HG03175 (cell line): Measurements from ENCODE around the gene KCND3.

ENCODE experiments used
- ATAC-seq: cut with Tn5 transposase; IDR thresholded peaks from one replicate; pipeline ENCODE4 v1.9.1; 2021; ENCODE audit warnings: mild to moderate bottlenecking, moderate library complexity; ENCODE audit not compliant: unreplicated experiment

KCND3 gene

DNA sequence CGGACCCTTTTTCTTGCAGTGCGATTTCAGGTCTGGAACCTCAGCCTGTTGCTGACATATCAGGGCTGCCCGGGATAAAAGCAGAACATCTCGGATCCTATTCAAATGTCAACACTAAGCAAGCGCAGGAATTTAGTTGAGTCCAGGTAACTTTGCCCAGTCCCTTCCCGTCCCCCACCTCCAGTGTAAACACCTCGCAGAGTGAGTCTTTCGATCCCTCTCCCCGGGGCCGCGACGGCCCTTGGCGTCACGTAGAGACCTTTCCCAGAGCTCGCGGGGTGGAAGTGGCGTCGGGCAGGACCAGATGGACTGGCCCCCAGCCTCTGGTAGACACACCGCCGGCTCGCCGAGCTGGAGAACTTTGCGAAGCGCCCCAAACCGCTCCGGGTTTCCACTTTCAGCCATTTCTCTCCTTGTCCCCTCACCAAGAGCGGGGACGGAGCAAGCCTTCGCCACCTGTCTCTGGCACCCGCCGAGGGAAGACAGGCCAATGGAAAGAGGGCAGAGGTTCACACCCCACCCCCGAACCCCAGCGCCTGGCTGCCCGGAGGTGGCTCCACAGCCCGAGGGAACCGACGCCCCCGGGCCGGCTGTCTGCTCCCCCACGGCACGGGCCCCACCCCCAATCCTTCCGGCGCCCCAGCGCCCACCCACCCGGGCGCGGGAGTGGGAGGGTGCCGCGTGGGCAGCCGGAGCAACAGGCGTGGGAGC lies 570 bp downstream of the KCND3 start:
- ATAC-seq = no peak

DNA sequence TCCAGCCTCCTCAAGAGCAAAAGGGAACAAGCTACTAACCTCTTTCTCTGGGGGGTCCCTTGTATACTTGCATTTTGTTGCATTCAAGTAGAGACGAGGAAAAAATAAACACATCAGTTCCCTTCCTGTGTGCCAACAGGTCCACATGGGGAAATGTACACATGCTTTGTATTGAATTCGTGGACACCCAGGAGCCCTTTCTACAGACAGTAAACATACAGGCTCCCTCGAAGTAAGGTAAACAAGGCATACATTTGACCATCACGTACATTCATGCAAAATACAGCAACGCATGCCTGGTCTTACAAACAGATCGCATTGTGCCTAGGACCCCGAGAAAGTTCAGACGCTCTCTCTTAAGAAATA lies 1.1 kb downstream of the KCND3 start:
- ATAC-seq = no peak

DNA sequence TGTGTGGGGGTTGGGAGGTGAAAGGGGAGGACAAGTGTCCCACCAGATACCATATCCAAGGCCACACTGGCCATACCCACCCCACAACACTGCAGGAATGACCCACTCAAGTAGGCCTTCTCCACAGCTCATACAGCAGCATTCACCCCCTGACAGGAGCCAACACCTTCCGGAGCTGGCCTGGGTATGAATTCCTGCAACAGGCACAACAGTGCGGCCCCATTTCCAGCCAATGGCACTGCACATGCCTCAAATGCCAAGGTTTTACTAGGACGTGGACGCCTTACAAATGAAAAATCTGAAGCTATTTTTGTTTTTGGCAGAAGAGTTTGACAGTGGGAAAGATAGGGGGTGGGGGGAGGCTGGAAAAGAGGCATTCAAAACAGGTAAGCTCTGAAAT lies 2.0 kb downstream of the KCND3 start:
- no peak for ATAC-seq

DNA sequence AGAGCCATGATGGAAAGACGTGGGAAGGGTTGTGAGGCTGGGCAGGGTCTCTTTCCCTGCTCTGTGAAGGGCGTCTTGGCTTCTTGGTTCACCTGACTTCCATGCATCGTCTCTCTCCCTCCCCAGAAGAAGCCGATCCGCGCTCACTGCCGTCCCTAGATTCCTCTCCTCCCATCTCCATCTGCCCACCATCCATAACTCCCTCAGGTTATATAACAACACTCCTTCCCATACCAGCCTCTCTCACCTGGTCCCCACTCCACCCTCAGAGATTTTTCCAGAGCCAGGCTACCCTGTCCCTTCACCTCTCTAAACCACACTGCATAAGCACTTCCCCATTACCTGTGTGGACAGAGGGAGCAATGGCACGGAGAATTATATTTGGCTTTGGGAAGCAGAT lies 6.0 kb downstream of the KCND3 start:
- no peak for ATAC-seq

DNA sequence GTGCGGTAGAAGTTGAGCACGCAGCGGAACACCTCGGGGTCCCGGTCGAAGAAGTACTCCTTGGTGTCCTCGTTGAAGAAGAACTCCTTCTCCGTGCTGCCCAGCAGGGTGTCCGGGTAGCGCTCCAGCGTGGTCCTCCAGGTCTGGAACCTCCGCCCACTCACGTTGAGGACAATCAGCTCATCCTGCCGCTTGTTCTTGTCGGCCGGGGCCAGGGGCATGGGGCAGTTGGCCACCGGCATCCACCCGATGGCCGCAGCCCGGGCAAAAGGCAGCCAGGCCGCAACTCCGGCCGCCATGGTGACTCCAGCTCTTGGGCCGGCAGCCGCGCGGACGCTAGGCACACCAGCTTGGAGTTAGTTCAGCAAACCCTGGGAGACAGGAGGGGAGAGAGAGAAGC lies 7.0 kb downstream of the KCND3 start:
- ATAC-seq = no peak

DNA sequence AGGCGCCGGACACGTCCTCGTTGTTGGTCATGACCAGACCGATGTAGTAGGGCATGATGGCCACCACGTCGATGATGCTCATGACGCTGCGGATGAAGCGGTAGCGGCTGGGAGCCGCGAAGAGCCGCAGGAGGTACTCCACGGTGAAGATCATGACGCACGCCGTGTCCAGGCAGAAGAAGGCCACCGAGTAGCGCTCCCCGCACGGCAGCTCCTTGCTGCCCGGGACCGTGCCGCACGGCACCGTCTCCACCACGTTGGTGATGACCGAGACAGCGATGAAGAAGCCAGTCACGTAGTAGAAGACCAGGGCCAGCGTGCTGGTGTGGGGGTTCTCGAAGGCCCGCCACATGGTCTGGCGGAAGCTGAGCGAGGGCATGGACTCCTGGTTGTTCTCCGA lies 7.6 kb downstream of the KCND3 start:
- ATAC-seq = no peak

DNA sequence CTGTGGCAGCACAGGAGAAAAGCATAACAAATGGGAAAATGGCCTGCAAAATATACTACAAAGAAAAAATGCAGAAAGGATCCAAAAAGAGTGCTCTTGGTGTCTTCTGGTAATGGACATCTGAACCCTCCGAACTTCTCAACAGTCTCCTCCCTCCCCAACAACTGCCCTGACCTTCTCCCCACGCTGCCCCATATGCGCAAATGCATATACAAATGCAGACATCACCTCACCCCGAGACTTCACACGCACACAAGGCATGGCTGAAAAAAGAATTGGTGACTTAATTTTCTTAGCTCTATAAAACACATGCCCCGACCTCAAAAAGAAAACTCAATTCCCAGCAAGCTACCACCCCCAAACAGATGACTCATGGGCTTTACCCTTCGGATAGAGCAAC lies 8.4 kb downstream of the KCND3 start:
- no peak for ATAC-seq

DNA sequence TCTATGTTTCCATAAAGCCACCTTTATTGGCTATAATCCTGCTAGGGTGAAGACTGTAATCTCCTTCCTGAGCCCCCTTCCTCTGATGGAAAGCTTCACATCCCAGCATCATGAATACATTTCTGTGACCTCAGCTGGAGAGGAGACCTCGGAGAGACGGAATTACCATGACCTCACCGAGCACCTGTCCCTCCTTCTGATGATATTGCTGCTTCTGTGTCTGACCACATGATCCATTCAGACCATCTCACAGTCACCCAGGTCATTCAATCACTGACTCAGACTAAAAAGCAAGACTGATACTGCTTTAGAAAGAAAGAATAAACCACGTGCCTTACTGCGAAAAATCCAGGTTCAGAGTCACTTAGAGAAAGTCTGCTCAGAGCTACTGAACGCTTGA lies 8.8 kb downstream of the KCND3 start:
- no peak for ATAC-seq

DNA sequence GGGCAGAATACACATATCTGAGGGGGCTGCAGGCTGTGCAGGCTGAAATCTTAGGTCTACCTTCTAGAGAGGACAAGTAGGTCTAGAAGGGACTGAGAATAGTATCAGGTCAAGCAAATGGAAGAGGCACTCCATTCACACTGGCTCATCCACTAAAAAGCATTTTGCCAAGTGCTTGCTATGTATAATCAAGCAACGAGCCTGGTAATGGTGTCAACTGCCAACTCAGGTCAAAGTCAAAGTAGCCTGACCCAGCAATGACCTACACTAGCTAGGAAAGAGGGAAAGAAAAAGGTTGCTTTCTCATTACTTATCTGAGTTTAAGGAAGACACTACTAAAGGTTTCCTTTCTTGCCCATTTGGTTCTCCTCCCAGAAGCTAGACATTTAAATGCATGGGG lies 10.8 kb downstream of the KCND3 start:
- ATAC-seq = no peak

DNA sequence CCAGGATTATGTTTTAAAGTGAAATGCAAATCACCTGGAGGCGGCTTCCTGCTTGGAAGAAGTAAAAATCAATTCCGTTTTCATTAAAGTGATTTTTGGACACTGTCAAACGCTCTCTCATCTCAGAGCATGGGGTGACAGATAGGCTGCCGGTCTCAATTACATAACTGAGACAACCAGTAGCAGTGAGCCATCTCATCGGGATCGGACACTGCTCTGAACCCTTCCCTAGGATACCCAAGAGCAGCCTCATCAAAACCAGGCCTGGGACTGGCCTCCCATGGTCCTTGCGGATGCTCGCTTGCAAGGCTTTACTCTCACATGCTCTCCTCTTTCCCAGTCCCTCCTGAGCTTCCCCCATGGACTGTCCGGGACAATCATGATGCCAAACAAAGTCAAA lies 12.1 kb downstream of the KCND3 start:
- no peak for ATAC-seq

DNA sequence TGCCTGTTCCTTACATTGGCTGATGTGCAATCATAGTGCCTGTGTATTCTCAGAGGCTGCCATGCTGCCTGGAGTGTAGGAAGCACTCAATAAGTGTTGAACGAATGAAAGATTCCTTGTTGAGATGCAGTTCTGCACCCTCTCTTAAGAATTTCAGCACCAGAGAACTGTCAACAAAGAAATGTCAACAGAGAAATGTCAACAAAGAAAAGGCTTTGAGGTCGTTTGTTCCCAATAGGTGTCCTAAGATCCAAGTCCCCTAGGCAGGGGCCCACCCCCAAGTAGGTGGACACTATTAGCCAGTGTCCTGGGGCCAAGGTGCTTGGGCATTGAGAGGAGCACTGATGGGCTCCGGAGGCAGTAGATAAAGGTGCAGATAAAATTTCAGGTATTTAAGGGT lies 12.6 kb downstream of the KCND3 start:
- ATAC-seq = no peak

DNA sequence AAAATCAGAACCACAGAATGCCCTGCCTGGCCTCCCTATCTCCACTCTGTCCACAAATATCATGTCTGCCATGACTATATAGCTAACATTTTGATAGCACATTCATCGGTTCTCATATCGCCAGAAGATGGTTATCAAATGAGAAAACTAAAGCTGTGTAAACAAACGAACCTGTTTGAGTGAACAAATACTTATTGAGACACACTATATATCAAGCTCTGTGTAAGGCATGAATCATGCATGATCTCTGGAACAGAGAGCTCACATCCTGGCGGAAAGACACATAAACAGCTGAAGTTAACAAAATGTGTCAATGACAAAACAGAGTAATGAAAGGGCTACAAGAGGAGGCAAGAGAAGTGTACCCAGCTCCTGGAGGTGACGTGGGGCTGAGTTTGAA lies 13.1 kb downstream of the KCND3 start:
- ATAC-seq = no peak

DNA sequence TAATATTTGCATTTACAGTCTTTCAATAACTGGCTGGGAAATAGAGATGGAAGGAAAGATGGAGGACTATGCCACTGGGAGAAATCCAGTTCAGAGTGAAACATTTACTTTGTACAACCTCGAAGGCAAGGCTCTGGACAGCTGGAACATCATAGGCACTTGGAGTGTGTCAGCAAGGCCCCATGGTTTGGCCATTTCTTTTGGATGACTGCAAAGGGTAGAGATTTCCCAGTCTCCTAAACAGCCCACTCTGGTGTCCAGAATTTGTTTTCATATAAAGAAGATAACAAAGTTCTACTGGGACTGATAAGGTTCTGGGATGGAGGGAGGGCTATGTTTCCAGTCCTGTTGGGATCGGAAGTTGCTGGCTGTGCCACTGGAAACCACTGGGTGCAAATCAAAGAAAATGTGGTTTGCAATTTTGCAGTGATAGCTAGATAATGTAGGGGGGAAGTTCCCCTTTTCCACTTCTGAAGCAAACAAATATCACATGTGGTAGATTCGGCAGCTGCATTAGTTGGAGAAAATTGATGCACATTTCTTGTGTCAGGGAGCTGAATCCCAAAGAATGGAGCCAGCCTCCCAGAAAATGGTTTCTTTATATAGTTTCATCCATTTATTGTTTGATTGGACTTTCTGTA lies 16.2 kb downstream of the KCND3 start:
- no peak for ATAC-seq

DNA sequence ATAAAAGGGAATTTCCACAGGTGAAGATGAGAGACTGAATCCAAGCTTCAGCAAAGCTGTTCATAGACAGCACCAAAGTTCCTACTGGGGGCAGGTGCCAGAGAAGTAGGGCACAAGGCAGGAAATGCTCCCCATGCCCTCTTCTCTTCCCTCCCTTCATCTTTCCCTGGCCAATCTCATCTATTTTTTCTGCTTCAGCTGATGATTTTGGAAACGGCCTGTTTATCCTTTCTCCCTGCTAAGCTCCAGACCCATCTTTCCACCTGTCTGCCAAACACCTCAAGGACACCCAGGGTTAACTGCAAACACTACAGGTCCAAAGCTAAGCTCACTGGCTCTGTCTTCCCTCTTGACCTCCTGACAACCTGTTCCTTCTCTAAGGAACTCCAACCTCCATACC lies 18.1 kb downstream of the KCND3 start:
- ATAC-seq = no peak

DNA sequence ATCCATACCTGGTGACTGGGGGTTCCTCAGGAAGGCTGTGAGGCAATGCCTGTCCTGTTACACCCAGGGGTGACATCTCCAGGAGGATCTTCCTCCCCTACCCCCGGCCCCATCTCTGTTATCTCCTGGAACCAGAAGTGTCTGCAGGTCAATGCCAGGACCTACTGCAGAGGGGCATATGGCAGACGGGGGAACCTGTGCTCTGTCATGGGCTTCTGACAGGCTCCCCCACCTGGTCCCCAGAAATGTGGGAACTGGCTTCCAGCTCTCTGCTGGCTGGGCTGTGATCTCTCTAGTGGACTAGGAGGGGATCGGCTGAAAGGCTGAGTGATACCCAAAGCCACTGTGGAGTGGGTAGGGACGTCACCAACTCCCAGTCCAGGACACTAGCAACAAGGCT lies 21.0 kb downstream of the KCND3 start:
- no peak for ATAC-seq

DNA sequence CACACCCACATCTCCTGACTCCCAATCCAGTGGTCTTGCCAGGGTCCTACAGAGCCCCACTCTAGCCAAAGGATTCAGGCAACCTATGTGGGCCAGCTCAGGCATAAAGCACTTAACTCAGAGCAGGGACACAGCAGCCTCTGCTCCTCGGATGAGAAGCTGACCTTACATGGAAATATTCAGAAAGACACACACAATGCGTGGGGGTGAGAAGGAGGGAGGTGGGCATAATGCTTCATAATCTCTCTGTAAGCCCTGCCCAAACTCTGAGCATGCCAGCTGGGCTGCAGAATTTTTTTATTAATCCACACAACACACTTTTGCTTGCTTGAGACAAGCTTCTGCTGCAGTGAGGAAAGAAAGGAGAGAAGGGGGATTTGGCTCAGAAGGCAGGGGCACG lies 21.6 kb downstream of the KCND3 start:
- ATAC-seq = no peak

DNA sequence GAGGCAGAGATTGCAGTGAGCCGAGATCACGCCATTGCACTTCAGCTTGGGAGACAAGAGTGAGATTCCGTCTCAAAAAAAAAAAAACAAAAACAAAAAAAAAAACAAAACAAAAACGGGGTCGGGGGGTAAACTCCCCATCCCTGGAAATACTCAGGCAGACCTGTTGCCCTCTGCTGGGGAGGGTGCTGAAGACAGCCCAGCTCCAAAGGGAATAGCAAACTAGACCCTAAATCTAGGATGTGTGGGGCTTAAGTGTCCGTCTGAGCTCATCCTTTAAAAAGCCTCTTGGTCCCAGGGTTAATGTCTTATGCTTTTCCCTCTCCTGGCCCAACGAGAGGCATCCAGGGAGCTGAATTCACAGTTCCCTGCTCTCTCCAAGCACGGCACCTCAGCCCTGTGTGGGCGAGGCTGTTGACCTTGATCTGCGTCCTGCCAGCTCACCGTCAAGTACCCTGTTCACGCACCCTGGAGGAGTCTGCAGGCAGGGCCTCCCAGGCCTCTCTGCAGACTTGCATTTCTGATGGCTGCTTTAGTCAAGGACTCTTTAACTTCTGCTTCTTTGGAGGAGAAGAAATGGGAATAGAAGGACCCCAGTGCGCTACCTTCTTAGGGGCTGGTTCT lies 22.3 kb downstream of the KCND3 start:
- ATAC-seq = no peak

DNA sequence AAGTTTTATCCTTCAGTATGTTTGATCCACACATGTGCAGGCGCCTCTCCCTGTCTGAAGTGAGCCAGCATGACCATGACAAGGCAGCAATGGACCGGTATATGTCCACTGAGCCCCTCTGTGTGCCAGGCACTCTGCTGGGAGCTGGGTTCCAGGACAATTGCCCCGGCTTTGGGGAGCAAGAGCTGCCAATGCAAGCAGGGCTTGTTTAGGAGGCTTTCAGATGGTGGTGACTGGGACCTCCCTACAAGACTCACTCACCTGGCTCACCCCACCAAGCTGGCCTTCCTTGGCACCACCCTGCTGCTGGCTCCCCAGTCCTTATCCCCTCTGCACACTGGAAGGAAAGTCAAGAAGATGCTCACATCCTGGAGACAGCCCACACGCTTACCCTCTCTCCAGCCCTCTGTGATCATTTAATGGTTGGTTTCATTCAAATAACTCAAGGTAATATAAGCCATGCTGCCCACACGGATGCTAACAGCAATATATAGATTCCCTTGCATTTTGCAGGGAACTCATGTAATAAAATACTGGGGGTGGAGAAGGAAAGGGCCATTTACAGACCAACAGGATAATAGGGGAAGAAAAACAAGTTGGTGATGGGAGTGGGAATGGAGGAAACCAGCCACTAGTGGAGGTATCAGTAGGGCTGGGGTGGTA lies 23.6 kb downstream of the KCND3 start:
- no peak for ATAC-seq

DNA sequence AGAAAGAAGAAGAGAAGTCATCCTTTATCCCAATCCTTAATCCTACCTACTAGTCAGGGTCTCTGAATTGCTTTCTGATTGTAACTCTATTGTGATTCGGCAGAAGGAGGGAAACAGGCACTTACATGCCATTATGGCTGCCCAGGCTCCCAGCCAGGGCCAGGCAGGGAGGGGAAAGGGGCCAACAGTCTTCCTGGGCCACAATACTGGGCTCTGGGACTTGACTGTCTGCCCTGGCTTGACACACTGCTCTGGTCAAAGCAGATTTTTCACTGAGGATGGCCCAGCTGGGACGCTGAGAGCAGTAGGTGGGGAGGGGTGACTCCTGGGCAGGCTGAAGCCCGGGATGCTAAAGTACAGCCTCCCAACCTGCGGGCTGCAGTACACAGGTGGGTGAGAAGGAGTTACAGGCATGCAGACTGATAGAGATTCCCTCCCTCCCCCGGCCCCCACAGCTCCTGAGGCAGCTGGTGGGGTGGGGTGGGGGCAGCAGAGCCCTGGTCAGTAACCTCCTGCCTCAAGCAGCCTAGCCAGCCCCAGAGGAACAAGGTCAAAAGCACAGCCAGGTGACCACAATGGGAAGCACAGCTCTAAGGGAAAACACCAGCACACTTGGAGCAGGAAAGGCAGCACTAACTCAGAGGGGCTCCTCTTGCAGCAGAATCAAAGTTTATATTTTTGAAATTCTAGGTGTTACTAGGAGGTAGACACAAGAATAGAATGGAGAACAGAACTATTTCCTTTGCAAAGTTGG lies 25.3 kb downstream of the KCND3 start:
- no peak for ATAC-seq

DNA sequence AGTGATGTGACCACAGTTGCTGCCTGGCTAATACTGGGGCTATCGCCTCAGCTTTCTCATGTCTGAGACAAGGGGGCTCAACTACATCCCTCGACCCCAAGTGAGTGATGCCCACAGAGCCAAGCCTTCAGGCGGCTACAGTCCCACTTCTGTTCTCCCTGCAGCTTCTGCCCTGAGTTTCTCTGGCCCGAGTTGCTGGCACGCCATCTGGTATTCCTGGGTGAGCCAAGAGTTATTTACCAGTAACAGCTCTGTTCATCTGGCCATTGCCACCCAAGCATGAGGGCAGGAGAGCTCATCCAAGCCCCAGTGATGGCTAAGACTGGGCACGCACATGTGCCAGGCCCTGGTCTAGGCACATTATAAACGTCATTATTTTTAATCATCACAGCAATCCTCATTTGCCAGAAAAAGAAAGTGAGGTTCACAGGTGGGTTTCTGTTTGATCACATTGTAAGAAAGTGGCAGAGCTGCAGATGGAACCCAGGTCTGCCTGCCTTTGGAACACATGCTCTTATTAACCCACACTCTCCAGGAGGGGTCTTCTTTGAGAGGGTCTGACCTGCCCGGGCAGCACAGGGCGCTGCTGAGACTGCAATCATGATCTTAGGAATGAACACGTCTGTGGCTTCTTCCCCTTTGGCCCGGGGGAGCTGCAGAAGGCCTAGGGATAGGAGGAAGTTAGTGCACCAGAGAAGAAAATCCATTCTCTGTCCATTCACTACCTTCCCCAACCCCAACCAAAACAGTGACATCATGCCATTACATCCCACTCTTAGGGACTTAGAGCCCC lies 27.5 kb downstream of the KCND3 start:
- ATAC-seq = no peak

DNA sequence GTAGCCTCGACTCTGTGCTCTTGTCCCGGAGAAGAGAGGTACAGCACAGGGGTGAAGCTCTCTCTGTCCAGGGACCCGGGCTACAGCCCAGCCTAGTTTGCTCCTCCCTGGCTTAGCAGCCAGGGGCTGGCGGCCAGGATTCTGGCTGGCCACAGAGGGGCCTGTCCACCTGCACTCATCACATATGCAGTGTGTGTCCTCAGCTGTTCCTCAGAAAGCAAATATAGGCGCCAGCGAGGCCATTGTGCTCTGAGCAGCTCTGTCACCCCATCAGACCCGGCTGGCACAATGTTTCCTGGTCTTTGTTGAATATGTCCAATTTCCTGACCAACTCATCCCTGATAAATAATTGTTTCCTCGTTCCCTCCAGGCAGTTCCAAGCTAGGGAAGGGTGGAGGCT lies 28.5 kb downstream of the KCND3 start:
- ATAC-seq = no peak
